Immature natural killer cell (primary cell): ENCODE data around the gene SLC15A2. TPM values are rescaled to one million over a fixed set of nuclear protein-coding genes. Genes with fewer than 3 reads are reported as not detected.
"Not testable (repeated sequence)": the region's sequence is repeated elsewhere in the genome, so short reads cannot be mapped to it uniquely, and the experiment has no call there.

Experiments used
- DNase-seq, 3 donors: peaks; one replicate each; pipeline ENCODE4 v3.0.0; 2022; ENCODE audit warnings: mixed read lengths in 1 of 3
- H3K27ac Mint-ChIP-seq, 6 donors: one replicate each; pipeline ENCODE4 v1.8.0; 2020; ENCODE audit warnings: mixed read lengths in 6 of 6, mild to moderate bottlenecking in 5 of 6, inconsistent platforms in 4 of 6, moderate library complexity in 3 of 6
- H3K27me3 Mint-ChIP-seq, 3 donors: one replicate each; pipeline ENCODE4 v1.8.0; 2020 to 2021; ENCODE audit warnings: low read depth in 3 of 3, mild to moderate bottlenecking in 3 of 3, mixed read lengths in 3 of 3, moderate library complexity in 3 of 3, inconsistent platforms in 1 of 3
- H3K36me3 Mint-ChIP-seq, 3 donors: one replicate each; pipeline ENCODE4 v1.8.0; 2020; ENCODE audit warnings: mixed read lengths in 3 of 3, inconsistent platforms in 2 of 3, mild to moderate bottlenecking in 2 of 3
- H3K4me1 Mint-ChIP-seq, 2 donors: one replicate each; pipeline ENCODE4 v1.8.0; 2020; ENCODE audit warnings: inconsistent platforms in 2 of 2, mild to moderate bottlenecking in 2 of 2, mixed read lengths in 2 of 2, moderate library complexity in 1 of 2
- H3K4me3 Mint-ChIP-seq, 5 donors: one replicate each; pipeline ENCODE4 v1.8.0; 2020; ENCODE audit warnings: mild to moderate bottlenecking in 5 of 5, mixed read lengths in 5 of 5, inconsistent platforms in 3 of 5, moderate library complexity in 3 of 5
- H3K9me3 Mint-ChIP-seq, 6 donors: one replicate each; pipeline ENCODE4 v1.8.0; 2020; ENCODE audit warnings: mild to moderate bottlenecking in 6 of 6, mixed read lengths in 6 of 6, inconsistent platforms in 4 of 6, moderate library complexity in 3 of 6
- polyA plus RNA-seq, 3 donors: library from polyadenylated mRNA; unstranded; fragments of 300-500 nt; fragmentation: Illumina TruSeq; gene quantifications; one replicate each; pipeline ENCODE4 v1.2.3, GENCODE V29; 2021

Gene SLC15A2
- polyA plus RNA-seq, 3 donors from 2014 or later = 0.27 to 0.28 TPM; not detected in 1

DNA sequence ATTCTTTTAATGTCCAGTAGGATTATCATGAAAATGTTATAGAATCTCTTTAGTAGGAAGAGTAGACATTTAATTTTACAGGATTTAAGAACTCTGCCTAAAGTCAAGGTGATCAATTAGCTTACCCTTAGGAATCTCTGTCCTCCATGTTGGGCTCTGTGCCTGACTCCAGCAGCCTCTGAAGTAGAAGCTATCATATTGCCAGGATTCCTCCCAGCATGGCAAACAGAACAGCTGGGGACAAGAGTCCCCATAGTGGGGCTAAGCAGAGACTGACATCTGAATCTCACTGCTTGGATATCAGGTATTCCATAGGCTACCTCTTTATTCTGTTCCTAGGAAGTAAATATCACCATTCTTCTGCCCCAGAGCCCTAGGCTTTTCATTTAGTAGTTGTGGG is 1.5 kb downstream of the SLC15A2 start:
- Mint-ChIP-seq H3K4me3 (no peak overlapping the region), H3K9me3 (no peaks in the 10 kb centered on the region), H3K4me1 (no peaks in the 10 kb centered on the region), H3K27me3 (no peaks in the 10 kb centered on the region), H3K27ac (no peak overlapping the region), H3K36me3 (peaks cover 0 to 12% (median 6%) of the 10 kb centered on the region in 3 donors)
- DNase-seq = no peak

DNA sequence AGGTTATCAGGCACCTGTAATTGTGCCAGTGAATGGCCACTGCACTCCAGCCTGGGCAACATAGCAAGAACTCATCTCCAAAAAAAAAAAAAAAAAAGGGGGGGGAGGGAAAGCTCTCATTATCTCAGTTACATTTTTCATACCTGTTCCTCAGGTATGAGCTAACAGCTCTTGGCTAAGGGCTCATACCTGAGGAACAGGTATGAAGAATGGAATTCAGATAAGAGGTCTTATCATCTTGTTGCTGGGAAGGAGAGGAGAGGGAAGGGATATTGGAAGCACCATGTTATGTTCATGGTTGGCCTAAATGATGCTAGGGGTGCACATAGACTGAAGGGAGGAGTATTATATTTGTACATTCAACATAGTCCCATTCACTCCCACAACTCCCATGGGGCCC is 2.6 kb downstream of the SLC15A2 start:
- Mint-ChIP-seq H3K27ac (no peak overlapping the region), H3K4me3 (no peak overlapping the region), H3K27me3 (no peaks in the 10 kb centered on the region), H3K4me1 (no peaks in the 10 kb centered on the region), H3K36me3 (peaks cover 0 to 12% (median 6%) of the 10 kb centered on the region in 3 donors), H3K9me3 (no peaks in the 10 kb centered on the region)
- no peak for DNase-seq

DNA sequence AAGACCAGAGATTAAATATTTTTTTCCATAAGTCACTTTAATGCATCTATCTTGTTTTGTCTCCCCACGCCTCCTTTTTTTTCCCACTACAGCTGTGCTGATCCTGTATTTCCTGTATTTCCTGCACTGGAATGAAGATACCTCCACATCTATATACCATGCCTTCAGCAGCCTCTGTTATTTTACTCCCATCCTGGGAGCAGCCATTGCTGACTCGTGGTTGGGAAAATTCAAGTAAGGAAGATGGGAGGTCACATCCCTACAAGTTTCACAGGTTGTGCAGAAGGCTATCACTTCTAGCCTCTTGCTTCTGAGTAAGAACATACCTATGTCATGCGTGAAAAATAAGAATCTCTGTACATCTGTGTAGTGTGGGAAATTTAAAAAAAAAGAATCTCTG is 3.1 kb downstream of the SLC15A2 start:
- H3K4me3 Mint-ChIP-seq = no peak overlapping the region
- H3K36me3 Mint-ChIP-seq = peaks cover 0 to 12% (median 6%) of the 10 kb centered on the region in 3 donors
- H3K27ac Mint-ChIP-seq = no peak overlapping the region
- H3K4me1 Mint-ChIP-seq = no peaks in the 10 kb centered on the region
- no peak for DNase-seq
- H3K9me3 Mint-ChIP-seq = no peaks in the 10 kb centered on the region
- no peaks in the 10 kb centered on the region for H3K27me3 Mint-ChIP-seq

DNA sequence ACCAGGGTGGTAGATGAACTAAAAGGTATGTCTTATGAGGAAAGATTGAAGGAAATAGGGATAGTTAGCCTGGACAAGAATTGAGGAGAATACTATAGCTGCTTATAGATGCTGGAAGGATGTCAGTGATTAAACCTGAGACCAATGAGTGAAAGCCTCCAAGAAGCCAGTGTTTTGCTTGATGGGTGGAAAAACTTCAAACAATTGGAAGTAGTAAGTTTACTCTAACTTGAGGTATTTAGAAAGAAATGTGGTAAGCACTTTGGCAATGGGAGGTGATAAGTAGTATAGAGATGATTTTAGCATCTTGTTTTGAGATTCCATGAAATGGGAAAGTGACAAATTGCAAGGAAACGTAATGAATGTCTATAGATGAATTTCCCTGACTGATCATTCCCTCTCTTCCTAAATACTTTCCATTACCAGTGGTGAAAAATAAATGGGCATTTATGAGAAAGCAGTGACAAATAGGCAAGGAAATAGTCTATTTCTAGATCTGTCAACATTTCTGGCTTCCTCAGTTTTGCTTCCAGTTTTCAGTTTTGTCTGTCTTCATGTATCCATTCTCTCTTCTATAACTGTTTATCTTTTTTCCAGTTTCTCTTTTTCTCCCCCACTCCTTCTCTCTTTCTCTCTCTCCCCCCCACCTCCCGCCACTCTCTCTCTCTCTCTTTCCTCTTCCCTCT is 19.2 kb downstream of the SLC15A2 start:
- no peaks in the 10 kb centered on the region for H3K27me3 Mint-ChIP-seq
- H3K36me3 Mint-ChIP-seq = peaks cover 10 to 26% (median 20%) of the 10 kb centered on the region in 3 donors
- H3K4me3 Mint-ChIP-seq = no peak overlapping the region
- DNase-seq = no peak
- no peaks in the 10 kb centered on the region for H3K9me3 Mint-ChIP-seq
- H3K4me1 Mint-ChIP-seq = no peaks in the 10 kb centered on the region
- no peak overlapping the region for H3K27ac Mint-ChIP-seq

DNA sequence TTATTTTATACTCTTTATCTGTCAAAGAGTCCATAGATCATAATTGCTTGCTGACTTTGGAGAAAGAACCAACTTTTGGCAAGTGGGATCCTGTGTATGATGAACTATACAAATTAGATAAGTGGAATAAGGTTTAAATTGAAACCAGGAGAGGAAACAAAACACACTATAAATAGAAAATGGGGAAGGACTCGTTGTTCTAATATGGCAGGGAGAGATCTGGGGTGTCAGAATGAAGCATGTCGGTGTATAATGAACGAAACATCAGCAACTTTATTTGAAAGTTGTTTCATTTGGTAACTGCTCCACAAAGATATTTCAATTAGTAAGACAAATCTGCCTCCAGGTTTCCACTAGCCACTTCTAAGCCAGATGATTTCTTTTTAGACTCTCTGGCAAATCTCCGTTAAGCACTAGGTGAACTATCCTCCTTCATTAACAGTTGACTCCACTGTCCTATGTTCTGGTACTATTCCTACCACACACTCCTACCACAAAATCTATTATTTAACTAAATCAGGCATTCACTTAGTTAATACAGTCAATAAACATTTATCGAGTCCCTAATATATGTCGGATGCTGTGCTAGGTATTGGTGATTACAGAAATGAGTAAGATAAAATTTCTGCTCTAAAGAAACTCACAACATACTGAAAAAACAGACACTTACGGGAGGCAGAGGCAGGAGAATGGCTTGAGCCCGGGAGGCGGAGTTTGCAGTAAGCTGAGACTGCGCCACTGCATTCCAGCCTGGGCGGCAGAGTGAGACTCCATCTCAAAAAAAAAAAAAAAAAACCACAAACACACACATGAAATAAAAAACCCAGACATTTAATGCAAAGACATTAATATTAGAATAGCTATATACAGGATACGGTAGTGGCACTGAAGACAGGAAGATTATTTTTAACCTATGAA is 20.1 kb downstream of the SLC15A2 start:
- H3K27ac Mint-ChIP-seq = no peak overlapping the region
- no peaks in the 10 kb centered on the region for H3K27me3 Mint-ChIP-seq
- H3K36me3 Mint-ChIP-seq = peaks cover 6 to 26% (median 15%) of the 10 kb centered on the region in 3 donors
- no peaks in the 10 kb centered on the region for H3K4me1 Mint-ChIP-seq
- DNase-seq = no peak
- H3K4me3 Mint-ChIP-seq = no peak overlapping the region
- H3K9me3 Mint-ChIP-seq = no peaks in the 10 kb centered on the region

DNA sequence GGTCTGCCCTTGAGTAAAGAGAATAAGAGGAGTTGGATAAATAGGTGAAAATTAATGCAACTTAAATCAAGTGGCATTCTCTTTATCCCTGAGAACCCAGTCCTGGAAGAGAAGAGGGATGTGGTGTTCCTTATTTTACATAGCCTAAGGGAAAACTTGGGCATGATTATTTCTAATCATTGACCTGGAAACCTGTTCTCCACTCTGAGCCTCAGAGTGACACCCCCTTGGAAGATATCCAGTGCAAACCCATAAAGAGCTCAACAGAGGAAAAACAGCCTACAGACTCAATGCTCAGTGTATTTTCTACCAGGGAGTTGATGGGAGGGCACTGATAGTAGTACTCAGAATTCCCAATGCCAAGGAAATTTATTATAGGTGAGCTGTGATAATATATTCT is 22.0 kb downstream of the SLC15A2 start:
- Mint-ChIP-seq H3K4me1 (no peaks in the 10 kb centered on the region), H3K9me3 (no peaks in the 10 kb centered on the region), H3K27me3 (peaks cover 0 to 1% (median 0%) of the 10 kb centered on the region in 3 donors), H3K27ac (no peak overlapping the region), H3K4me3 (no peak overlapping the region), H3K36me3 (peaks cover 0 to 20% (median 10%) of the 10 kb centered on the region in 3 donors)
- no peak for DNase-seq

DNA sequence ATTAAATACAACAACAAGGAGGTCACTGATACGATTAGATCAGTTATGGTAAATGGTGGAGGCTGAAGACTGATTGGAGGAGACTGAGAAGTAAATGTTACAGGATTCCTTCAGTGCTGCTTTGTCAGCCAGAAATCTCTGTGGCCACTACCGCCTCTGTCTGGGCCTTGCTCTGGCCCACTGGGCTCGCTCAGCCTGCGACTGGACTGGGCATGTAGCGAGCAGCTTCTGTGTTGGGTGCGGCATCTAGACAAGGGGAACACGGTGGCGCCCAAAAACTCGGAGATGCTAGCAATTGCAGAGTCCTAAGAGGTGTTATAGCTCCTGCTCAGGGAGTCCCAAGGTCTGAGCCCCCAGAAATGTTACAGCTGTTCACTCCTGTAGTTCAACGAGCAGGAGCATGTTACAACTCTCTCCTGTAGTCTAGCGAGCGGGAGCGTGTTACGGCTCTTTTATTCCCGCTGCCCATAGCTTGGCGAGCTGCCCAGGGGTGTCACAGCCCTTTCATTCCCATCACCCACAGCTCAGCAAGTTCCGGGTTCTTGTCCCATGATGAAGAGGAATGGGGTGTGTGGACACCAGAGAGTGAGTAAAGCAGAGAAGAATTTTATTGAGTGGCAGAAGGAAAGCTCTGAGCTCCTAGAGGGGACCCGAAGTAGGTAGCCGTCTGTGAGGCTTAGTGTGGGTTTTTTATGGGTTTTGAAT is 24.7 kb downstream of the SLC15A2 start:
- no peak for DNase-seq
- Mint-ChIP-seq H3K27ac (no peak overlapping the region), H3K27me3 (peaks cover 0 to 1% (median 0%) of the 10 kb centered on the region in 3 donors), H3K36me3 (peaks cover 0 to 11% (median 10%) of the 10 kb centered on the region in 3 donors), H3K9me3 (no peaks in the 10 kb centered on the region), H3K4me1 (no peaks in the 10 kb centered on the region), H3K4me3 (no peak overlapping the region)

DNA sequence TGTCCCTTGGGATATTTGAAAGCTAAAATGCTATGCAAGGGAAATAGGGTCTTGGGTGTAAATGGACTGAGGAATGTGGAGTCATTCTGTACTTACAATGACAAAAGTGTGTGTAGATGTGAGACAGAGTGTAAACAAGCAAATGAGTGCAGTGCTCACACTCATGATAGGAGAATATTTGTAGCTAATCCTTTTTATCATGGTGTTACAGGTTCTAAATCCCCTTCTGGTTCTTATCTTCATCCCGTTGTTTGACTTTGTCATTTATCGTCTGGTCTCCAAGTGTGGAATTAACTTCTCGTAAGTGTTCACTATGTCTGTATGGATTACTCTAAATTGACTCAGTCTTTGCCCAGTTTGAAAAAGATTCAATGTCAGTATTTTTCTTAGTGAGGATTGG is 30.5 kb downstream of the SLC15A2 start:
- H3K27ac Mint-ChIP-seq = no peak overlapping the region
- H3K27me3 Mint-ChIP-seq = peaks cover 0 to 1% (median 0%) of the 10 kb centered on the region in 3 donors
- DNase-seq = no peak
- H3K36me3 Mint-ChIP-seq = peaks cover 0 to 28% (median 8%) of the 10 kb centered on the region in 3 donors
- H3K4me1 Mint-ChIP-seq = no peaks in the 10 kb centered on the region
- H3K4me3 Mint-ChIP-seq = no peak overlapping the region
- no peaks in the 10 kb centered on the region for H3K9me3 Mint-ChIP-seq

DNA sequence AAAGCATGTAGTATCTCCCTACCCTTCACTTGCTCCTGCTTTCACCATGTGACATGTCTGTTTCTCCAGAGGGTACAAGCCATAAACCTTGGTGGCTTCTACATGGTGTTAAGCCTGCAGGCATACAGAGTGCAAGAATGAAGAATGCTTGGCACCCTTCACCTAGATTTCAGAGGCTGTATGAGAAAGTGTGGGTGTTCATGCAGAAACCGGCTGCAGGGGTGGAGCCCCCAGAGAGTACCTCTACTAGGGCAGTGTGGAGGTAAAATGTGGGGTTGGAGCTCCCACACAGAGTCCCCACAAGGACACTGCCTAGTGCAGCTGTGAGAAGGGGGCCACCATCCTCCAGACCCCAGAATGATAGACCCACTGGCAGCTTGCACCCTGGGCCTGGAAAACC is 32.2 kb downstream of the SLC15A2 start:
- Mint-ChIP-seq H3K4me1 (no peaks in the 10 kb centered on the region), H3K36me3 (peaks cover 0 to 39% (median 12%) of the 10 kb centered on the region in 3 donors), H3K27me3 (no peaks in the 10 kb centered on the region), H3K27ac (no peak overlapping the region), H3K9me3 (no peaks in the 10 kb centered on the region), H3K4me3 (no peak overlapping the region)
- no peak for DNase-seq

DNA sequence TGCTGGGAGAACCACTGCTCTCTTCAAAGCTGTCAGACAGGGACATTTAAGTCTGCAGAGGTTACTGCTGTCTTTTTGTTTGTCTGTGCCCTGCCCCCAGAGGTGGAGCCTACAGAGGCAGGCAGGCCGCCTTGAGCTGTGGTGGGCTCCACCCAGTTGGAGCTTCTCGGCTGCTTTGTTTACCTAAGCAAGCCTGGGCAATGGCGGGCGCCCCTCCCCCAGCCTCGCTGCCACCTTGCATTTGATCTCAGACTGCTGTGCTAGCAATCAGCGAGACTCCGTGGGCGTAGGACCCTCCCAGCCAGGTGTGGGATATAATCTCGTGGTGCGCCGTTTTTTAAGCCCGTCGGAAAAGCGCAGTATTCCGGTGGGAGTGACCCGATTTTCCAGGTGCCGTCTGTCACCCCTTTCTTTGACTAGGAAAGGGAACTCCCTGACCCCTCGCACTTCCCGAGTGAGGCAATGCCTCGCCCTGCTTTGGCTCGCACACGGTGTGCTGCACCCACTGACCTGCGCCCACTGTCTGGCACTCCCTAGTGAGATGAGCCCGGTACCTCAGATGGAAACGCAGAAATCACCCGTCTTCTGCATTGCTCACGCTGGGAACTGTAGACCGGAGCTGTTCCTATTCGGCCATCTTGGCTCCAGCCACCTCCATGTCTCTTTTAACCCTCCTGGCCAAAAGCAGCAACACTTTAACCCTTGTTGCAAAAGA is 44.1 kb downstream of the SLC15A2 start:
- DNase-seq, H3K9me3 Mint-ChIP-seq, H3K27me3 Mint-ChIP-seq, H3K4me3 Mint-ChIP-seq, H3K27ac Mint-ChIP-seq, H3K4me1 Mint-ChIP-seq: not testable (repeated sequence)
- H3K36me3 Mint-ChIP-seq = peaks cover 3 to 25% (median 18%) of the 10 kb centered on the region in 3 donors

DNA sequence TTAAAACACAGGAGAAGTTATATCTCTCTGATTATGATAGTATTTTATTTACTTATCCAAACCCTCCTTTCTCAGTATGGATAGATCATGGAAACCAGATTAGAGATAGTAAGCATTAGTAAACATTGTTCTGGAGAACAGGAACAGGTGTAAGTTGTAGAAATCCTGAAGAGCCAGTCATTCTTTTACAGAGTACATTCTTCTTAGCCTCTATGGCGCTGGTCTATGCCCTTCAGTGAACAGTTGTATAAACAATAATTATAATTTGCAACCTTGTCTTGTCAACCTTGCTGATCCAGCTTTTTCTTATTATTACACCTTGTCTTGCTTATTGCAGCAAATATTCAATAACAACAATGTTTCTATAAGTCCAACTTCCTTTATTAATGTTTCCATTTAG is 47.4 kb downstream of the SLC15A2 start:
- Mint-ChIP-seq H3K4me3 (no peak overlapping the region), H3K9me3 (peaks cover 0 to 2% (median 0%) of the 10 kb centered on the region in 6 donors), H3K27me3 (peaks cover 0 to 2% (median 0%) of the 10 kb centered on the region in 3 donors), H3K36me3 (peaks cover 3 to 21% (median 14%) of the 10 kb centered on the region in 3 donors), H3K4me1 (no peaks in the 10 kb centered on the region), H3K27ac (no peak overlapping the region)
- no peak for DNase-seq

DNA sequence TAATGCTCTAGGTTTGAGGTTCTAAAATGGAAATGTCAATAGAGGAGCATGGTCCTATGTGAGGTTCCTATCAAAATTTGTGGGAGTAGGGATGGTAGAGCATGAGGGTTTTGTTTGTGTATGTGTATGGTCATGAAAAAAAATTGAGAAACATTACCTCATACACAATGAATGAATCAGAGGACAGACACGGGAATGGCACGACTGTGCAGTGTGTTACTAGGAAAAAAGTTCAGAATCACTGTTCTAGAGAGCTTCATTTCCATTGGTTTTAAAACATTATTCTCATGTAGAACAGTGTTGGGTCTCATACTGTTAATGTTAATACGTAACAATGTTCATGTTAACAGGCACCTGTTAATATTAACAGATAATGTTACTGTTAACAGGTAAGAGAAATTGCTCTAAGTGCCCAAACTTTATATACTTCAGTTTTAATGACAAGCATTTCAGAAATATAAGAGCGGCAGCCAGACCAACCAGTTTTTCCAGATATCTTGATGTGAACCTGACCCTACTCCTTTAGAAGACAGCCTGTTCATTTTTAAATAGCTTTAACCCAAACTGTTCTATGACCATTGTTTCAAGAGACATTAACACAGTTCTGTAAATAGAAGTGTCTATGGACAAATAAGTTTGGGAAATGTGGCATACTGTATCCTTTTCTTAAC is 48.0 kb downstream of the SLC15A2 start:
- H3K4me1 Mint-ChIP-seq = no peaks in the 10 kb centered on the region
- no peak overlapping the region for H3K4me3 Mint-ChIP-seq
- H3K27me3 Mint-ChIP-seq = peaks cover 0 to 2% (median 0%) of the 10 kb centered on the region in 3 donors
- H3K9me3 Mint-ChIP-seq = peaks cover 0 to 2% (median 0%) of the 10 kb centered on the region in 6 donors
- peaks cover 3 to 21% (median 14%) of the 10 kb centered on the region in 3 donors for H3K36me3 Mint-ChIP-seq
- H3K27ac Mint-ChIP-seq = no peak overlapping the region
- DNase-seq = no peak

DNA sequence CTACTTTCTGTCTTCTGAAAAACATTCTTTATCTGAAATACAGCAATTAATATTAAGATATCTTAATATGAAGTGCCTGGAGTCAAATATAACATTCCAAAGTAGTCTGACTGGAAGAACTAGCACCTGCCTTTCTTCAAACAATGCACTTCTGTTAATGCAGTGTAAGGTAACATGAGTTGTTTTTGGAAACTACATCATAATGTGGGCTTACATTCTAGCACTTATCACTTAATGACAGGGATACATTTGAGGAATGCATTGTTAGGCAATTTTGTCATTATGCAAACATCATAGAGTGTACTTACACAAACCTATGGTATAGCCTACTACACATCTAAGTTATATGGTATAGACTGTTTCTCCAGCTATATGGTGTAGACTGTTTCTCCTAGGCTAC is 49.2 kb downstream of the SLC15A2 start:
- H3K9me3 Mint-ChIP-seq = no peaks in the 10 kb centered on the region
- DNase-seq = no peak
- no peak overlapping the region for H3K27ac Mint-ChIP-seq
- H3K4me1 Mint-ChIP-seq = no peaks in the 10 kb centered on the region
- peaks cover 3 to 21% (median 14%) of the 10 kb centered on the region in 3 donors for H3K36me3 Mint-ChIP-seq
- H3K4me3 Mint-ChIP-seq = no peak overlapping the region
- peaks cover 0 to 2% (median 0%) of the 10 kb centered on the region in 3 donors for H3K27me3 Mint-ChIP-seq
